Psoas muscle (tissue), 8 donors: Measurements from ENCODE around the gene PIGM. TPM values are rescaled to one million over a fixed set of nuclear protein-coding genes. Genes with fewer than 3 reads are reported as not detected.

ENCODE experiments used
- ATAC-seq, 4 donors: fragments of 200-7000 bp; cut with Tn5 transposase; one replicate each; pipeline ENCODE4 v1.9.1; 2020; ENCODE audit warnings: moderate library complexity in 3 of 4, mild to moderate bottlenecking in 2 of 4
- DNase-seq, 2 donors: peaks; one replicate each; pipeline ENCODE4 v3.0.0-alpha.2; 2020
- H3K27ac ChIP-seq: fragments of 200-600 bp; one replicate; pipeline ENCODE4 v1.8.0; 2022
- H3K27me3 ChIP-seq, 3 donors: fragments of 200-600 bp in 1 of 3; one replicate each; pipeline versions ENCODE4 v1.6.1 to v1.8.0; 2013 to 2022; ENCODE audit warnings: low read length in 2 of 3, mild to moderate bottlenecking in 2 of 3, moderate library complexity in 1 of 3; ENCODE audit not compliant: insufficient read depth in 3 of 3
- H3K36me3 ChIP-seq, 2 donors: fragments of 200-600 bp in 1 of 2; one replicate each; pipeline versions ENCODE4 v1.6.1 to v1.8.0; 2013 to 2022; ENCODE audit warnings: low read depth in 1 of 2, mild to moderate bottlenecking in 1 of 2, moderate library complexity in 1 of 2; ENCODE audit not compliant: insufficient read depth in 1 of 2
- H3K4me1 ChIP-seq: fragments of 200-600 bp; one replicate; pipeline ENCODE4 v1.8.0; 2022
- H3K4me3 ChIP-seq: fragments of 200-600 bp; one replicate; pipeline ENCODE4 v1.8.0; 2022; ENCODE audit warnings: mild to moderate bottlenecking
- H3K9me3 ChIP-seq: fragments of 200-600 bp; one replicate; pipeline ENCODE4 v1.8.0; 2022
- CTCF ChIP-seq: fragments of 200-600 bp; IDR thresholded peaks from one replicate; pipeline ENCODE4 v1.8.0; 2022; ENCODE audit warnings: antibody characterized with exemption
- WGBS, 3 donors: extraction: QIAGEN DNeasy Blood & Tissue Kit; methylation state at CpG; one replicate each; pipeline versions ENCODE4 v1.1.6 to v1.1.7; 2013; 5-methylcytosine and 5-hydroxymethylcytosine counted together
- intact Hi-C, 2 donors: fragments of 100-400 bp; cut with DNase I; formaldehyde crosslinking; loops; one replicate each; pipeline versions ENCODE4 v1.11.0 to v1.14.2; 2022
- polyA plus RNA-seq, 3 donors: library from polyadenylated mRNA; stranded (reverse); fragments of 200-250 nt; gene quantifications; one replicate each; pipeline ENCODE4 v1.2.3, GENCODE V29; 2013
- total RNA-seq, 4 donors: library from RNA; stranded (reverse); fragmentation: NEBNext Ultra II Directional in 2 of 4; extraction: Animal tissue kit (Norgen Biotek cat#: 25700) in 2 of 4; gene quantifications; one replicate each; pipeline versions ENCODE4 v1.2.1 to v1.2.4, GENCODE V29; 2021 to 2023
- donor health status: healthy with polysubstance abuse.
- donor health status: DM: no; HTN: no; CAD: no; lungs with moderate emphysema.
- donor health status: Bipolar disorder and iron deficiency.
- donor health status: healthy.
- donor health status: DM: yes; HTN: yes; CAD: no.
- donor health status: DM: no; HTN: no; CAD: no.
- donor health status: DM: no; HTN: no; CAD: no.
- donor health status: DM: yes; HTN: yes; CAD: no.

The PIGM gene
- total and polyA plus RNA-seq, 7 donors, result 0.66 to 1.5 (median 1.4) TPM

GRCh38 chr1:160021376-160022074 is 10.3 kb downstream of the PIGM start:
- Histone ChIP-seq H3K36me3 (no peaks in the 10 kb centered on the region), H3K4me1 (no peaks in the 10 kb centered on the region), H3K27ac (no peak overlapping the region), H3K4me3 (no peak overlapping the region), H3K9me3 (no peaks in the 10 kb centered on the region), H3K27me3 (no peaks in the 10 kb centered on the region)
- 67 to 81% (median 80%) methylated on average over 5 of the region's 5 CpGs for WGBS, 3 donors
- intact Hi-C loops, result loop anchor here in 1 of 2 donors (10.0 kb wide), 1 partner anchor 237 kb away; the partner anchor contains the start of gene DUSP23
- DNase-seq (no peak), ATAC-seq (no peak)
- TF ChIP-seq CTCF, result no peak

GRCh38 chr1:160020196-160020595 is 11.6 kb downstream of the PIGM start:
- intact Hi-C loops, result loop anchor here in 1 of 2 donors (10.0 kb wide), 1 partner anchor 235 kb away; the partner anchor contains the start of gene DUSP23
- H3K27ac ChIP-seq, result no peak overlapping the region
- no peaks in the 10 kb centered on the region for H3K36me3 ChIP-seq
- no peak for TF ChIP-seq CTCF
- no peaks in the 10 kb centered on the region for H3K4me1 ChIP-seq
- no peak for ATAC-seq
- no peaks in the 10 kb centered on the region for H3K9me3 ChIP-seq
- no peak for DNase-seq
- no peaks in the 10 kb centered on the region for H3K27me3 ChIP-seq
- 86 to 91% (median 89%) methylated on average over 5 of the region's 5 CpGs for WGBS, 3 donors
- no peak overlapping the region for H3K4me3 ChIP-seq

- no peaks in the 10 kb centered on the region for H3K36me3 ChIP-seq
- no peak overlapping the region for H3K27ac ChIP-seq
- no peaks in the 10 kb centered on the region for H3K27me3 ChIP-seq
- H3K9me3 ChIP-seq, result no peaks in the 10 kb centered on the region
- no peaks in the 10 kb centered on the region for H3K4me1 ChIP-seq
- no peak for TF ChIP-seq CTCF
- no peak for ATAC-seq
- DNase-seq, result no peak
- intact Hi-C loops, result no loop called here
- H3K4me3 ChIP-seq, result no peak overlapping the region
- 83 to 96% (median 91%) methylated on average over 1 of the region's 1 CpG for WGBS, 3 donors
Observed at GRCh38 chr1:160018900-160019299, 12.9 kb downstream of the PIGM start.

- intact Hi-C loops, result no loop called here
- Histone ChIP-seq H3K27ac (no peak overlapping the region), H3K9me3 (no peaks in the 10 kb centered on the region), H3K27me3 (no peaks in the 10 kb centered on the region), H3K4me1 (no peaks in the 10 kb centered on the region), H3K4me3 (no peak overlapping the region), H3K36me3 (no peaks in the 10 kb centered on the region)
- no peak for TF ChIP-seq CTCF
- ATAC-seq, result no peak
- WGBS, 3 donors, result 71 to 83% (median 75%) methylated on average over 3 of the region's 3 CpGs
- DNase-seq, result no peak
Observed at GRCh38 chr1:160018347-160018746, 13.4 kb downstream of the PIGM start.

- H3K4me1 ChIP-seq, result no peaks in the 10 kb centered on the region
- TF ChIP-seq CTCF, result no peak
- no peaks in the 10 kb centered on the region for H3K27me3 ChIP-seq
- no peak for ATAC-seq
- no peaks in the 10 kb centered on the region for H3K36me3 ChIP-seq
- H3K9me3 ChIP-seq, result no peaks in the 10 kb centered on the region
- WGBS, 3 donors, result 69 to 74% (median 70%) methylated on average over 1 of the region's 1 CpG
- no peak overlapping the region for H3K27ac ChIP-seq
- no peak for DNase-seq
- no peak overlapping the region for H3K4me3 ChIP-seq
- intact Hi-C loops, result no loop called here
Observed at GRCh38 chr1:160017592-160017991, 14.2 kb downstream of the PIGM start.
